HEK293T (cell line): ENCODE data around the gene RPRD2.

Source experiments
- CTCF ChIA-PET: fragments of 350-600 bp; formaldehyde crosslinking; extraction: SDS; loops from one replicate; lab custom pipeline; 2021; ENCODE audit warnings: antibody characterized with exemption, inconsistent platforms; lab: Yijun Ruan, JAX
- POLR2A ChIA-PET: fragments of 350-600 bp; formaldehyde crosslinking; extraction: SDS; loops from one replicate; lab custom pipeline; 2020; ENCODE audit warnings: antibody characterized with exemption, inconsistent platforms; lab: Yijun Ruan, JAX
- DNase-seq: peaks from one replicate; pipeline ENCODE4 v3.0.0; 2012; ENCODE audit warnings: mixed read lengths; ENCODE audit errors: extremely low spot score
- ARNT ChIP-seq: fragments of 450-650 bp; IDR thresholded peaks from 2 replicates; pipeline ENCODE4 v1.6.1; 2017; ENCODE audit warnings: mild to moderate bottlenecking
- BHLHE40 ChIP-seq: fragments of 450-650 bp; IDR thresholded peaks from 2 replicates; pipeline ENCODE4 v1.6.1; 2016; ENCODE audit warnings: mild to moderate bottlenecking, moderate library complexity, borderline replicate concordance
- CTBP1 ChIP-seq: fragments of 450-650 bp; IDR thresholded peaks from 2 replicates; pipeline ENCODE4 v1.6.1; 2016; ENCODE audit warnings: borderline replicate concordance
- ELF4 ChIP-seq: fragments of 450-650 bp; IDR thresholded peaks from 2 replicates; pipeline ENCODE4 v1.6.1; 2017; ENCODE audit warnings: antibody characterized with exemption
- FOXA1 ChIP-seq: fragments of 450-650 bp; IDR thresholded peaks from 2 replicates; pipeline ENCODE4 v1.6.1; 2016; ENCODE audit warnings: mild to moderate bottlenecking
- FOXK2 ChIP-seq: fragments of 450-650 bp; IDR thresholded peaks from 2 replicates; pipeline ENCODE4 v1.6.1; 2016; ENCODE audit warnings: mild to moderate bottlenecking
- FOXM1 ChIP-seq: fragments of 450-650 bp; IDR thresholded peaks from 2 replicates; pipeline ENCODE4 v1.6.1; 2017; ENCODE audit warnings: mild to moderate bottlenecking, borderline replicate concordance
- HDGF ChIP-seq: fragments of 450-650 bp; IDR thresholded peaks from 2 replicates; pipeline ENCODE4 v1.6.1; 2017; ENCODE audit warnings: antibody characterized with exemption, borderline replicate concordance
- L3MBTL2 ChIP-seq: fragments of 450-650 bp; conservative IDR thresholded peaks from 2 replicates; pipeline ENCODE4 v1.6.1; 2016; ENCODE audit warnings: mild to moderate bottlenecking
- LEF1 ChIP-seq: fragments of 450-650 bp; IDR thresholded peaks from 2 replicates; pipeline ENCODE4 v1.6.1; 2017; ENCODE audit warnings: mild to moderate bottlenecking, borderline replicate concordance
- NFRKB ChIP-seq: fragments of 450-650 bp; IDR thresholded peaks from 2 replicates; pipeline ENCODE4 v1.6.1; 2016; ENCODE audit warnings: mild to moderate bottlenecking, moderate library complexity
- PKNOX1 ChIP-seq: fragments of 450-650 bp; IDR thresholded peaks from 2 replicates; pipeline ENCODE4 v1.6.1; 2016
- SP1 ChIP-seq: fragments of 450-650 bp; IDR thresholded peaks from 2 replicates; pipeline ENCODE4 v1.6.1; 2017
- SUZ12 ChIP-seq: fragments of 450-650 bp; IDR thresholded peaks from 2 replicates; pipeline ENCODE4 v1.6.1; 2016; ENCODE audit warnings: mild to moderate bottlenecking
- TARDBP ChIP-seq: fragments of 450-650 bp; IDR thresholded peaks from 2 replicates; pipeline ENCODE4 v1.6.1; 2016
- ZNF384 ChIP-seq: fragments of 450-650 bp; IDR thresholded peaks from 2 replicates; pipeline ENCODE4 v1.6.1; 2016

The RPRD2 gene

GRCh38 chr1:150512846-150513245, 148.9 kb downstream of the RPRD2 start:
- no peak for DNase-seq
- POLR2A ChIA-PET = no interaction called here
- CTCF ChIA-PET = interaction anchor here (1.3 kb wide), 1 partner anchor 20 kb away, joined by 4 read pairs; no protein-coding TSS in a partner anchor
- TF ChIP-seq TARDBP (no peak), FOXK2 (no peak), ELF4 (no peak), L3MBTL2 (no peak), HDGF (no peak), SP1 (no peak), LEF1 (no peak), CTBP1 (no peak), SUZ12 (no peak), FOXM1 (no peak), FOXA1 (no peak), NFRKB (no peak), ZNF384 (no peak), BHLHE40 (no peak), PKNOX1 (no peak), ARNT (no peak)

- POLR2A ChIA-PET = no interaction called here
- CTCF ChIA-PET = interaction anchor here (0.9 to 1.3 kb wide), 2 partner anchors 19 to 25 kb away, joined by 3 to 4 read pairs; no protein-coding TSS in a partner anchor
- no peak for DNase-seq
- TF ChIP-seq BHLHE40 (no peak), L3MBTL2 (no peak), FOXM1 (no peak), SUZ12 (no peak), SP1 (no peak), ELF4 (no peak), TARDBP (no peak), ZNF384 (no peak), FOXK2 (no peak), FOXA1 (no peak), NFRKB (no peak), HDGF (no peak), ARNT (no peak), LEF1 (no peak), CTBP1 (no peak)
These were observed 149.4 kb downstream of the RPRD2 start for GRCh38 chr1:150513351-150513791.

GRCh38 chr1:150514260-150514659, 150.3 kb downstream of the RPRD2 start:
- CTCF ChIA-PET = interaction anchor here (0.6 to 2.7 kb wide), 4 partner anchors 11 to 47 kb away, joined by 3 to 16 read pairs (median 4); no protein-coding TSS in a partner anchor
- TF ChIP-seq L3MBTL2 (no peak), HDGF (no peak), TARDBP (no peak), ZNF384 (no peak), PKNOX1 (no peak), FOXA1 (no peak), CTBP1 (no peak)
- POLR2A ChIA-PET = interaction anchor here (1.0 to 3.4 kb wide), 3 partner anchors 18 to 150 kb away, joined by 3 to 22 read pairs (median 13); partner anchors contain the start of genes MCL1 and RPRD2
- no peak for DNase-seq

- 0 out of 2 replicates have a peak, but pooled peaks have one; percentile 13 for TF ChIP-seq ZNF384
- no peak for TF ChIP-seq LEF1
- TF ChIP-seq ARNT = no peak
- POLR2A ChIA-PET = interaction anchor here (0.6 to 3.4 kb wide), 20 partner anchors 8 to 492 kb away, joined by 3 to 22 read pairs (median 5); partner anchors contain the start of genes ECM1, MCL1, MINDY1 and RPRD2
- DNase-seq = no peak
- CTCF ChIA-PET = interaction anchor here (1.0 to 2.7 kb wide), 3 partner anchors 18 to 481 kb away, joined by 3 to 21 read pairs (median 16); no protein-coding TSS in a partner anchor
These were observed 151.0 kb downstream of the RPRD2 start for GRCh38 chr1:150514913-150515327.

GRCh38 chr1:150515328-150516049, 151.5 kb downstream of the RPRD2 start, which contains the start of gene FALEC:
FALEC (plus strand) TSS chr1:150515752.
- peak; percentile 100 for DNase-seq
- POLR2A ChIA-PET = interaction anchor here (0.6 to 3.4 kb wide), 23 partner anchors 8 to 491 kb away, joined by 3 to 22 read pairs (median 4); partner anchors contain the start of genes ECM1, MCL1, MINDY1 and RPRD2
- CTCF ChIA-PET = interaction anchor here (0.6 to 2.7 kb wide), 7 partner anchors 10 to 480 kb away, joined by 3 to 21 read pairs (median 4); no protein-coding TSS in a partner anchor
- TF ChIP-seq SUZ12 (no peak), HDGF (peak; percentile 95; the same call in 1 of the 2 replicates), PKNOX1 (peak; percentile 98), ZNF384 (no peak), TARDBP (no peak), FOXM1 (no peak), L3MBTL2 (peak; percentile 91)
